Suppressor macrophage (primary cell): ENCODE data around the gene MCAT.
A peak's percentile ranks its signal among the peaks of the same experiment; 100 is the strongest.

Experiments used
- DNase-seq, 4 experiments: peaks; one replicate each; pipeline ENCODE4 v3.0.0-alpha.2; 2020 to 2022

The MCAT gene

GRCh38 chr22:43088984-43089717 is 54.0 kb downstream of the MCAT start, which contains the start of gene TTLL1:
Gene TTLL1 (minus strand): TSS chr22:43089391. CDS start chr22:43075586, 13,805 bp downstream.
- DNase-seq: peak; percentile 90 to 96 (median 92)

DNA sequence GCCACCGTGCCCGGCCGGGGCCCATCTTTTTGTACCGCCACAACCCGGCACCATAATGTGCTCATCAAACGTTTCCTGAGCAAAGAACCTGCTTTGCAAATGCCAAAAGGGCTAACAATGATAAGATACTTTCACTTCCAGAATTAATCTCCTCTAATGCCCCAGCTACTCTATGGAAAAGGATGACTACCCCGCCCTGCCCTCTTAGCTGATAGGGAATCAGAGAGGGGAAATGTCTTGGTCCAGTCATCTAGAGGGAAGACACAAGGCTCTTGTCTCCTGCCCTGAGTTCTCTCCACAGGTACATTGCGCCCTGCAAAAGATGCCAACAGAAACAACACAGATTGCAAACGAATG is 54.6 kb downstream of the MCAT start:
- peak in 2 of 4 experiments; percentile 16 to 20 for DNase-seq

DNA sequence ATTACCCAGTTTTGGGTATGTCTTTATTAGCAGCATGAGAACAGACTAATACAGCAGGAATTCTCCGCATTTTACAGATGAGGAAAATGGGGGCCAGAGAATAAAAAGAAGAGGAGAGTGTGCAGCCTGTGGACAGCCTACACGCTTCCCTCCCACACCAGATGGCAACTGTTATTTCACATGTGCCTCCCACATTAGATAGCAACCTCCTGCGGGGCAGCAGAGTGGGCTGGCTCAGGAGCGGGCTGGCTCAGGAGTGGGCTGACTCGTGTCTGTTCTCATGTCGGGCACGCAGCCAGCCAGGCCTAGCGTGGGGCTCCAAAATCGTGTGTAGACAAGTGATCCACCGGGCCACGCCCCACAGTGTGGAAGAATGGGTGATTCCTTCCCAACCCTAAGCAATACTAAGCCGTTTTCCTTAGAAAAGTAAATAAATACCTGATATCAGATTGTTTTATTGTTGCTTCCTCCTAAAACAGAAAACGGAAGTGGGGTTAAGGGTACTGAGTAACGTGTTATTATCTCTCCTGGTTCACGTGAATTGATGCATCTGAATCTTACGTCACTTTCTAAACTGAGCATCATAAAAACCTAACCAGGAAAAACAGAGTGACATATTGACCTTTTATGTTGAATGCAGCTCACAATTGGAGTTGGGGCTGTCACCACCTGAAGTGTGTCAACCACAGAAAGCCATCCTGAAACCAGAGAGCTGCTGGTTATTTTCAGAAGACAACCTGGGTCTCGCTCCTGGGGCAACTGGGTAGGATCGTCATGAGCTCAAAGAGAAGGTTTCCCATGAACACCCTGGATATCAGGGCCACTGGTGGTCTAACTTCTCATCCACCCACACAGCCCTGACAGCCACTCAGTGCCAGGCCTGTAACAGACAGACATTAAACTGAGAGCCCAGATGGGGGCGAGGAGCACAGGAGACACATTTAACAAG is 57.3 kb downstream of the MCAT start:
- DNase-seq: no peak
